Kidney (tissue), 14 donors: ENCODE results near the gene WBP4. TPM values are rescaled to one million over a fixed set of nuclear protein-coding genes. Genes with fewer than 3 reads are reported as not detected.
"Not testable (repeated sequence)": the region's sequence is repeated elsewhere in the genome, so short reads cannot be mapped to it uniquely, and the experiment has no call there.

ENCODE experiments used
- DNase-seq, 5 donors: peaks; one replicate each; pipeline ENCODE4 v3.0.0-alpha.2; 2013 to 2020
- FAIRE-seq: peaks from 2 replicates; lab custom pipeline; 2012; peaks lifted over from hg19 to GRCh38; lab: Jason Lieb, UNC
- H3K27ac ChIP-seq, 2 donors: one replicate each; pipeline ENCODE4 v1.7.0; 2013; ENCODE audit warnings: low read depth in 2 of 2, low read length in 2 of 2, inconsistent platforms in 1 of 2
- H3K27me3 ChIP-seq: one replicate; pipeline ENCODE4 v1.7.1; 2013; ENCODE audit warnings: low read length, inconsistent platforms; ENCODE audit not compliant: control insufficient read depth, insufficient read depth
- H3K36me3 ChIP-seq, 3 donors: one replicate each; pipeline versions ENCODE4 v1.7.0 to v1.7.1; 2013; ENCODE audit warnings: low read length in 3 of 3, control low read depth in 1 of 3, inconsistent platforms in 1 of 3; ENCODE audit not compliant: insufficient read depth in 3 of 3, control insufficient read depth in 2 of 3
- H3K4me1 ChIP-seq, 3 donors: one replicate each; pipeline versions ENCODE4 v1.7.0 to v1.7.1; 2013; ENCODE audit warnings: low read length in 3 of 3, inconsistent platforms in 1 of 3, low read depth in 1 of 3; ENCODE audit not compliant: control insufficient read depth in 2 of 3, insufficient read depth in 2 of 3
- H3K4me3 ChIP-seq, 3 donors: one replicate each; pipeline versions ENCODE4 v1.7.0 to v1.8.1; 2013; ENCODE audit warnings: low read length in 3 of 3, control low read depth in 1 of 3, inconsistent platforms in 1 of 3
- H3K9ac ChIP-seq, 3 donors: one replicate each; pipeline versions ENCODE4 v1.7.0 to v1.7.1; 2013; ENCODE audit warnings: low read length in 3 of 3, control low read depth in 1 of 3, inconsistent platforms in 1 of 3
- H3K9me3 ChIP-seq, 3 donors: one replicate each; pipeline versions ENCODE4 v1.7.0 to v1.7.1; 2013; ENCODE audit warnings: low read length in 3 of 3, control low read depth in 1 of 3, inconsistent platforms in 1 of 3; ENCODE audit not compliant: control insufficient read depth in 2 of 3, insufficient read depth in 1 of 3
- CTCF ChIP-seq: IDR thresholded peaks from 3 replicates; pipeline ENCODE4 v1.5.1; 2012; ENCODE audit warnings: mild to moderate bottlenecking, moderate library complexity, borderline replicate concordance; ENCODE audit not compliant: insufficient read depth; ENCODE audit errors: extremely low read depth
- intact Hi-C: fragments of 100-400 bp; cut with DNase I; formaldehyde crosslinking; loops from one replicate; pipeline ENCODE4 v1.11.1; 2022
- polyA plus RNA-seq: library from polyadenylated mRNA; stranded (reverse); fragments of 350-450 nt; fragmentation: Illumina TruSeq; extraction: RNeasy Lipid Tissue Mini Kit (QIAGEN cat#74804); gene quantifications from one replicate; pipeline ENCODE4 v1.2.3, GENCODE V29; 2014; ENCODE audit warnings: low read depth, low replicate concordance; ENCODE audit not compliant: insufficient read depth
- total RNA-seq: library from RNA; stranded (reverse); fragmentation: NEBNext Ultra II Directional; extraction: Animal tissue kit (Norgen Biotek cat#: 25700); gene quantifications from one replicate; pipeline ENCODE4 v1.2.1, GENCODE V29; 2021
- donor health status: control.
- donor health status: control.
- donor health status: control.
- donor health status: control.
- donor health status: control.
- donor health status: DM: yes; HTN: yes; CAD: no.
- donor health status: Normal renal cell carcinoma (clear cell type).

The WBP4 gene
- total and polyA plus RNA-seq, 2 donors from 2014 or later: 9.6 to 9.9 TPM

DNA sequence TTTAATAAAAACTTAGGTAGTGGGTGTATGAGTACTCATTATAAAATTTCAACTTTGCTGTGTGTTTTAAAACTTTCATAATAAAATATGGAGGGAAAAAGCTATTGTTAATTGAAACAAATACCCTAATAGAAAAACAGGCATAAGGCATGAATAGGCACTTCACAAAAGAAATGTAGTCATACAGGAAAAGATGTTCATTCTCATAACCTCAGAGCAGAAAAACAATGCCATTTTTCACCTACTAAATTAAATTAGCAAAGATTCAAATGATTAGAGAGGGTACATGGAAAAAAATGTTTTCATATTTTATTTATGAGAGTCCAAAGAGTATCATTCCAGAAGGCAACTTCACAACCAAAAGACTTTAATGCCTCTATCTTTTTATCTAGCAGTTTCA is 21.6 kb upstream of the WBP4 start:
- no peak overlapping the region for H3K9ac ChIP-seq
- FAIRE-seq (no peak), DNase-seq (no peak)
- no peaks in the 10 kb centered on the region for H3K9me3 ChIP-seq
- no peaks in the 10 kb centered on the region for H3K36me3 ChIP-seq
- no peak for TF ChIP-seq CTCF
- H3K4me1 ChIP-seq: no peaks in the 10 kb centered on the region
- no peak overlapping the region for H3K27ac ChIP-seq
- intact Hi-C loops: no loop called here
- H3K4me3 ChIP-seq: no peak overlapping the region
- no peaks in the 10 kb centered on the region for H3K27me3 ChIP-seq

DNA sequence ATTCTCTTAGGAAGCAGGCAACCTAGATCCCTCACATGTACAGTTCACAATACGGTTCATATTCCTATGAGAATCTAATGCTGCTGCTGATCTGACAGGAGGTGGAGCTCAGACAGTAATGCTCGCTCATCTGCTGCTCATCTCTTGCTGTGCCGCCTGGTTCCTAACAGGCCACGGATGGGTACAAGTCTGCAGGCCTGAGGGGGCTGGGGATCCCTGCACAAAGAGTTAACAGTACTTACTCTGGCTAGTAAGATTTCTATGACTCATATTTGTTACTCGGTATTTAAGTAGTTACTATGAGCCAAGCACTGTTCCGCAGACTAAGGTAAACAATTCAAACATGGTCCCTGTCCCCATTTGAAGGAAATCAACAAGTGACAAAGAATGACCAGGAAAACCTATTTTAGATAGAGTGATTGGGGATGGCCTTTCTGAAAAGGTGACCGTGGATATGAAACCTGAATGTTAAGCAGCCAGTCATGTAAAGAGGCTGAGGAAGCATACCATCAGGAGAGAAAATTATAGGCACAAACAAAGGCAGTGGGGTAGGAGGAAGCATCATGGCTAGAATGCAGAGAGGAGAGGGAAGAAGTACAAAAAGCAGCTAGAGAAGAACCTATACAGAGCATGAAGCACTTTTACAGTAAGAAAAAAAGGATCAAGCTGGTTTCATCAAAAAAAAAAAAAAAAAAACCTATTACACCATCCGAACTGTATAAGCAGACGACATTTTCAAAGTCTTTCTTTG is 20.6 kb upstream of the WBP4 start:
- no peak for TF ChIP-seq CTCF
- no peak overlapping the region for H3K27ac ChIP-seq

DNA sequence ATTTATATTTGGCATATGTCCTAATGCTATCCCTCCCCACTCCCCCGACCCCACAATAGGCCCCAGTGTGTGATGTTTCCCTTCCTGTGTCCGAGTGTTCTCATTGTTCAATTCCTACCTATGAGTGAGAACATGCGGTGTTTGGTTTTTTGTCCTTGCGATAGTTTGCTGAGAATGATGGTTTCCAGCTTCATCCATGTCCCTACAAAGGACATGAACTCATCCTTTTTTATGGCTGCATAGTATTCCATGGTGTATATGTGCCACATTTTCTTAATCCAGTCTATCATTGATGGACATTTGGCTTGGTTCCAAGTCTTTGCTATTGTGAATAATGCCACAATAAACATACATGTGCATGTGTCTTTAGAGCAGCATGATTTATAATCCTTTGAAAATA is 18.9 kb upstream of the WBP4 start:
- H3K27me3 ChIP-seq, H3K36me3 ChIP-seq, H3K4me1 ChIP-seq, DNase-seq, H3K9ac ChIP-seq, H3K9me3 ChIP-seq, H3K4me3 ChIP-seq, H3K27ac ChIP-seq, intact Hi-C loops, FAIRE-seq: not testable (repeated sequence)

More for the DNA sequence above, 20.6 kb upstream of the WBP4 start:
- intact Hi-C loops: no loop called here
- Histone ChIP-seq H3K9me3 (no peaks in the 10 kb centered on the region), H3K36me3 (no peaks in the 10 kb centered on the region), H3K9ac (no peak overlapping the region), H3K4me3 (no peak overlapping the region), H3K27me3 (no peaks in the 10 kb centered on the region), H3K4me1 (no peaks in the 10 kb centered on the region)
- DNase-seq: no peak
- no peak for FAIRE-seq

DNA sequence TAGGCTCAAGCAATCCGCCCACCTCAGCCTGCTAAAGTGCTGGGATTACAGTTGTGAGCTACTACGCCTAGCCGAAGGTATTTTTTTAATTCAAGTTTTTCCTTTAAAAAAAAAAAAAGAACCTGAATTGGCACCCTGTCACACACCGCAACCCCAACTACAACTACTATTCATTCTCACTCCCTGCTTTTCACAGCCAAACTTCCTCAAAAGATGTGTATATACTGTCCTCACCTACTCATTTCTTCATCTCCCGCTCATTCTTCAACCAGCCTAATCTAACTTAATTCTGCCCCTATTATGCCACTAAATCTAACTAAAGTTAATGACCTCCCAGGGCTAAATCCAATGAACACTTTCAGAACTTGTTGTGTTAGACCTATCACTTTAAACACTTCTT is 12.7 kb upstream of the WBP4 start:
- no peak overlapping the region for H3K27ac ChIP-seq
- intact Hi-C loops: no loop called here
- H3K4me3 ChIP-seq: no peak overlapping the region
- DNase-seq (no peak), FAIRE-seq (no peak)
- H3K36me3 ChIP-seq: no peaks in the 10 kb centered on the region
- no peak for TF ChIP-seq CTCF
- H3K9ac ChIP-seq: no peak overlapping the region
- H3K4me1 ChIP-seq: peaks cover 0 to 4% (median 0%) of the 10 kb centered on the region in 3 donors
- H3K27me3 ChIP-seq: no peaks in the 10 kb centered on the region
- H3K9me3 ChIP-seq: no peaks in the 10 kb centered on the region
